ENCODE results near the gene RPLP1.
A peak's percentile ranks its signal among the peaks of the same experiment; 100 is the strongest.

Gene RPLP1

GRCh38 chr15:69460481-69460880 lies 7.9 kb downstream of the RPLP1 start:
- DNase-seq (ENCODE audit: low read depth): no peak
- TF ChIP-seq CTCF (IDR thresholded peaks at IDR 0.05; ENCODE audit: low read depth, low read length, missing control alignments): no peak
- no peak overlapping the region for H3K4me3 ChIP-seq (ENCODE audit: low read depth, low read length)

DNA sequence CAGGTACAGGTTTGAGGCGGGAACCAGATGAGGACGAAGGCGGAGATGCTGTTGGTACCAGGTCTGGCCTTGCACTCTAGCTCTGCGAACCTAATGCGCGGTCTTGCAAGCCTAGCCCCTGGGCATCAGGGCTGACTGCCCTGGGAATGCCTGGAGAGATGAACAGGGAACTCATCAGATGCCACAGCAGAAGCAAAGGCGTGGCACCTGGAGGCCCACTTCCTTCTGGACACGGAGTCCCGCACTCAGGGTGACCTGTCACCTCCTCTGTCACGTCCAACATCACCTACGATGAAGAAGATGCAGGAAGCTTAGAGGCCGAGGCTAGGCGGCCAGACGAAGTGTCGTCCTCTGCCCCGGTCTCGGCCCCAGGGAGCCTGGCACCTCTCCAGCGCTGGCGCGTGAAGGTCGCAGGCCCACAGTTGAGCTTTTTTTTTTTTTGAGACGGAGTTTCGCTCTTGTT lies 9.4 kb downstream of the RPLP1 start:
- no peak for DNase-seq (ENCODE audit: low read depth)
- TF ChIP-seq CTCF (IDR thresholded peaks at IDR 0.05; ENCODE audit: low read depth, low read length, missing control alignments): no peak
- peak overlapping the region; percentile 57 for H3K4me3 ChIP-seq (ENCODE audit: low read depth, low read length)

- peak; percentile 88 for DNase-seq (ENCODE audit: low read depth)
- TF ChIP-seq CTCF (IDR thresholded peaks at IDR 0.05; ENCODE audit: low read depth, low read length, missing control alignments): peak; percentile 90
- peak overlapping the region; percentile 57 for H3K4me3 ChIP-seq (ENCODE audit: low read depth, low read length)
These were observed 10.0 kb downstream of the RPLP1 start for GRCh38 chr15:69462493-69463181.

DNA sequence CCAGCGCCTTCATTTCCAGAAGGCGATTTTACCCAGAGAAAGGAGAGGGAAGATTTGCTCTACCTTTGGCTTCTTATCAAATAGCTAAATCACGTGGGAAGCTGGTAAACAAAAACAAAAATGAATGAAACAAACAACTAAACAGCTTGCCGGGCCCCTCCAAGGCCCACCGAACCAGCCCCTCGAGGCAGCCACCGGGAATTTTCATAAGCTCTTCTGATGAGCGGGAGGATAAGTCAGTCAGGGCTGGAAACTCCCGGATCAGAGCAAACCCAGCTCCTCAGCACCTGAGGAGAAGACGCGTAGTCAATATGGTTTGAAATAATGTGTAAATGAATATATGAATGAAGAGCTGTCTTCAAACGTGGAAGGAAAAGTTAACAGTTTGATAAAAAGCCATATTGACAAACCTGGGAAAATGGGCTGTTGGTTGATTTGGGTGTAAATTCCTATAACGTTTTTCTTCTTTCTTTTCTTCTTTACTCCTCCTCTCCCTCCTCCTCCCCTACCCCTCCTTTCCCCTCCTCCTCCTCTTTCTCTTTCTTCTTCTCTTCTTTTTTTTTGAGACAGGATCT lies 10.7 kb downstream of the RPLP1 start:
- peak overlapping the region; percentile 57 for H3K4me3 ChIP-seq (ENCODE audit: low read depth, low read length)
- DNase-seq (ENCODE audit: low read depth): no peak
- no peak for TF ChIP-seq CTCF (IDR thresholded peaks at IDR 0.05; ENCODE audit: low read depth, low read length, missing control alignments)

DNA sequence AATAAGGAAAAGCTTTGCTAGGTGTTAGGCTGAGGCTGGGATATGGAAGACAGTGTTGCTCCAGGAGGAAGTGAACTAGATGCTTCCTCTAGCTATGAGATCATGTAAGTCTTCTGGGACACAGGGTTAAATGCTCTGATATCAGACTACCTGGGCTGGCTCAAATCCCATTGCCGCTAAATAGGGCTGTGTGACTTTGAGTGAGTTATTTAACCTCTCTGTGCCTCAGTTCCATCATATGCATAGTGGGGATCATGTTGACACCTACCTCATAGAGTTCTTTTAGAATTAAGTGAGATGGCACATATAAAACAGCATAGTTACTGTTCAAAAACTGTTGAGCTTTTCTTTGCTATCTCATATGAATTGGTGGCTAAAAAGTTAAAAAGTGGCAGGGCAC lies 12.6 kb downstream of the RPLP1 start:
- H3K4me3 ChIP-seq (ENCODE audit: low read depth, low read length): no peak overlapping the region
- no peak for DNase-seq (ENCODE audit: low read depth)
- no peak for TF ChIP-seq CTCF (IDR thresholded peaks at IDR 0.05; ENCODE audit: low read depth, low read length, missing control alignments)

DNA sequence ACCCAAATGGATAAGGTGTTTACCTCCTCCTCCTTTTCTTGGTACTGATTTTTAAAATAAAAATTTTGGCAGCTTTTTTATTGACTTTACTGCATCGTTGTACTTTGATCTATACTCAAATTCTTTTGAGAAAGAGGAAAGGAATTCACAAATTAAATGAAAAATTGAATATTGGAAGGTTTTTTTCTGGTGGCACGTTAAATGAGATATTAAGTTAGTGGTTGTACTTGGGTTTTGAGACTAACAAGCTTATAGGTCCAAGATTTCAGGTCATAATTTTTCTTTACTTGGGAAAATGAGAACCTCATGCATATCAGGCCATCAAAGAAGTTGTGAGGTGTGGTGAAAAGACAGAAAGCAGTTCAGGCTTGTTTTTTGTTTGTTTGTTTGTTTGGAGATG lies 14.1 kb downstream of the RPLP1 start:
- TF ChIP-seq CTCF (IDR thresholded peaks at IDR 0.05; ENCODE audit: low read depth, low read length, missing control alignments): no peak
- DNase-seq (ENCODE audit: low read depth): no peak
- H3K4me3 ChIP-seq (ENCODE audit: low read depth, low read length): no peak overlapping the region

DNA sequence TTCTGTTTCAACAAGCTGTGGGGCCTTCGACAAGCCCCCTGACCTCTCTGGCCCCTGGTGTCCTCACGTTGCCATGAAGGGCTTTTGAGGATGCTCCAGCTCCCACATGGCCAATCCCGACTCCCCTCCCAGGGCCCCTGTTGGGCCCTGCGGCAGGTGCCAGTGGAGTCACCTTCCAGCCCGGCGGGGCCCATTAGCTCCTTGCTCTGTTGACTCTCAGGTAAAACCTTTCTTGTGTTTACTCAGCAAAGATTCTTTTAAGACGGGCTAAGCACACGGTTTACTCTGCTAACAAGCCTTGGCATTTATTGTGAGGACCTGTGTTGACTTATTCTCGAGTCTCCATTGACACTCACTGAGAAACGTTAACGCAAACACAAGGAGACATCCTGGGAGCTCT lies 15.0 kb downstream of the RPLP1 start:
- no peak for TF ChIP-seq CTCF (IDR thresholded peaks at IDR 0.05; ENCODE audit: low read depth, low read length, missing control alignments)
- no peak for DNase-seq (ENCODE audit: low read depth)
- no peak overlapping the region for H3K4me3 ChIP-seq (ENCODE audit: low read depth, low read length)

Measured in GM12864 (cell line).